Mesenchymal stem cell (in vitro differentiated cells and primary cell): ENCODE data around the gene ATP11C.

Experiments
- DNase-seq: peaks from one replicate; pipeline ENCODE4 v3.0.0-alpha.2; 2013
- H2AFZ ChIP-seq: one replicate; pipeline ENCODE4 v1.6.1; 2013; ENCODE audit warnings: low read depth, mild to moderate bottlenecking, control low read depth, inconsistent platforms, low read length, moderate library complexity
- H2AK5ac ChIP-seq: 2 replicates; pipeline ENCODE4 v1.6.1; 2013; ENCODE audit warnings: low read length, moderate library complexity, mild to moderate bottlenecking, inconsistent platforms; ENCODE audit not compliant: severe bottlenecking
- H2BK120ac ChIP-seq: one replicate; pipeline ENCODE4 v1.6.1; 2013; ENCODE audit warnings: low read depth, mild to moderate bottlenecking, inconsistent platforms, low read length, moderate library complexity
- H2BK12ac ChIP-seq, 2 experiments: one replicate each; pipeline ENCODE4 v1.6.1; 2013; ENCODE audit warnings: inconsistent platforms in 2 of 2, low read length in 2 of 2, mild to moderate bottlenecking in 2 of 2, moderate library complexity in 2 of 2, control low read depth in 1 of 2
- H2BK15ac ChIP-seq: one replicate; pipeline ENCODE4 v1.6.1; 2013; ENCODE audit warnings: mild to moderate bottlenecking, low read depth, inconsistent platforms; ENCODE audit not compliant: poor library complexity, severe bottlenecking
- H2BK5ac ChIP-seq: 2 replicates; pipeline ENCODE4 v1.6.1; 2013; ENCODE audit warnings: low read depth, mild to moderate bottlenecking, low read length, control low read depth, inconsistent platforms; ENCODE audit not compliant: poor library complexity, severe bottlenecking
- H3K14ac ChIP-seq, 2 experiments: one replicate each; pipeline ENCODE4 v1.6.1; 2013; ENCODE audit warnings: inconsistent platforms in 2 of 2, low read length in 2 of 2, control low read depth in 1 of 2, mild to moderate bottlenecking in 1 of 2, moderate library complexity in 1 of 2
- H3K18ac ChIP-seq, 2 experiments: one replicate each; pipeline ENCODE4 v1.6.1; 2013; ENCODE audit warnings: inconsistent platforms in 2 of 2, low read length in 2 of 2, control low read depth in 1 of 2, low read depth in 1 of 2, mild to moderate bottlenecking in 1 of 2
- H3K23ac ChIP-seq, 2 experiments: one replicate each; pipeline ENCODE4 v1.6.1; 2013; ENCODE audit warnings: inconsistent platforms in 2 of 2, low read length in 2 of 2, mild to moderate bottlenecking in 2 of 2, moderate library complexity in 2 of 2, control low read depth in 1 of 2
- H3K27ac ChIP-seq: 2 replicates; pipeline ENCODE4 v1.5.1; 2013; ENCODE audit warnings: mild to moderate bottlenecking, moderate library complexity, low read length, control low read depth, inconsistent platforms; ENCODE audit not compliant: poor library complexity, severe bottlenecking
- H3K27me3 ChIP-seq, 2 experiments: 2 replicates each; pipeline versions ENCODE4 v1.6.1 to v1.7.0; 2013; ENCODE audit warnings: low read length in 2 of 2, mild to moderate bottlenecking in 2 of 2, moderate library complexity in 2 of 2, control low read depth in 1 of 2, inconsistent platforms in 1 of 2; ENCODE audit not compliant: control insufficient read depth in 1 of 2, insufficient read depth in 1 of 2
- H3K36me3 ChIP-seq, 2 experiments: 2 replicates each; pipeline versions ENCODE4 v1.6.1 to v1.7.0; 2013; ENCODE audit warnings: low read length in 2 of 2, control low read depth in 1 of 2, inconsistent platforms in 1 of 2, low read depth in 1 of 2, mild to moderate bottlenecking in 1 of 2; ENCODE audit not compliant: insufficient read depth in 2 of 2, control insufficient read depth in 1 of 2
- H3K4ac ChIP-seq, 2 experiments: one replicate each; pipeline ENCODE4 v1.6.1; 2013; ENCODE audit warnings: inconsistent platforms in 2 of 2, low read length in 2 of 2, mild to moderate bottlenecking in 2 of 2, moderate library complexity in 2 of 2, control low read depth in 1 of 2, low read depth in 1 of 2
- H3K4me1 ChIP-seq: 2 replicates; pipeline ENCODE4 v1.6.1; 2013; ENCODE audit warnings: low read depth, low read length, control low read depth; ENCODE audit not compliant: control insufficient read depth, insufficient read depth
- H3K4me2 ChIP-seq: 2 replicates; pipeline ENCODE4 v1.6.1; 2013; ENCODE audit warnings: low read length, mild to moderate bottlenecking, inconsistent platforms; ENCODE audit not compliant: poor library complexity, severe bottlenecking
- H3K4me3 ChIP-seq, 2 experiments: 2 replicates each; pipeline versions ENCODE4 v1.5.1 to v1.7.0; 2013; ENCODE audit warnings: low read length in 2 of 2, mild to moderate bottlenecking in 2 of 2, control low read depth in 1 of 2, low read depth in 1 of 2; ENCODE audit not compliant: insufficient read depth in 1 of 2
- H3K79me1 ChIP-seq: replicated peaks from 2 replicates; pipeline ENCODE4 v1.6.1; 2013; ENCODE audit warnings: mild to moderate bottlenecking, control low read depth, low read length, inconsistent platforms; ENCODE audit not compliant: poor library complexity, severe bottlenecking
- H3K9ac ChIP-seq: 2 replicates; pipeline ENCODE4 v1.7.0; 2013; ENCODE audit warnings: mild to moderate bottlenecking, low read length, moderate library complexity
- H3K9me3 ChIP-seq: 2 replicates; pipeline ENCODE4 v1.7.0; 2013; ENCODE audit warnings: mild to moderate bottlenecking, low read length; ENCODE audit not compliant: control insufficient read depth
- H4K8ac ChIP-seq: one replicate; pipeline ENCODE4 v1.6.1; 2013; ENCODE audit warnings: inconsistent platforms, mild to moderate bottlenecking, low read length, moderate library complexity
- H4K91ac ChIP-seq: one replicate; pipeline ENCODE4 v1.6.1; 2013; ENCODE audit warnings: mild to moderate bottlenecking, low read length, inconsistent platforms
- WGBS: methylation state at CpG from one replicate; pipeline ENCODE4 v1.1.7; 2013; ENCODE audit warnings: mixed read lengths; 5-methylcytosine and 5-hydroxymethylcytosine counted together

ATP11C gene

GRCh38 chrX:139834879-139835278 lies 98.0 kb downstream of the ATP11C start:
- H3K27ac ChIP-seq, result no peak overlapping the region
- H3K14ac ChIP-seq, result no peak overlapping the region
- H3K4me1 ChIP-seq, result no peaks in the 10 kb centered on the region
- no peak overlapping the region for H4K8ac ChIP-seq
- H2BK5ac ChIP-seq, result no peak overlapping the region
- H2AFZ ChIP-seq, result no peak overlapping the region
- no peaks in the 10 kb centered on the region for H3K27me3 ChIP-seq
- no peak overlapping the region for H3K9ac ChIP-seq
- H3K18ac ChIP-seq, result no peak overlapping the region
- no peak for DNase-seq
- H2BK12ac ChIP-seq, result no peak overlapping the region
- no peak overlapping the region for H3K23ac ChIP-seq
- no peaks in the 10 kb centered on the region for H3K36me3 ChIP-seq
- H3K4me2 ChIP-seq, result no peak overlapping the region
- H3K4ac ChIP-seq, result no peak overlapping the region
- peaks cover 4% of the 10 kb centered on the region for H3K9me3 ChIP-seq
- H4K91ac ChIP-seq, result no peak overlapping the region
- H3K4me3 ChIP-seq, result no peak overlapping the region
- H3K79me1 ChIP-seq, result peaks cover 6% of the 10 kb centered on the region
- H2BK15ac ChIP-seq, result no peak overlapping the region
- H2AK5ac ChIP-seq, result no peak overlapping the region
- no peak overlapping the region for H2BK120ac ChIP-seq

- no peak overlapping the region for H3K4me2 ChIP-seq
- no peak overlapping the region for H4K91ac ChIP-seq
- H3K27me3 ChIP-seq, result no peaks in the 10 kb centered on the region
- H2BK12ac ChIP-seq, result no peak overlapping the region
- no peak overlapping the region for H3K14ac ChIP-seq
- no peak overlapping the region for H3K9ac ChIP-seq
- no peak overlapping the region for H3K27ac ChIP-seq
- H2BK120ac ChIP-seq, result no peak overlapping the region
- no peak overlapping the region for H3K18ac ChIP-seq
- no peak overlapping the region for H3K23ac ChIP-seq
- WGBS, result no CpG with 5 or more reads among the region's 3 CpGs
- H4K8ac ChIP-seq, result no peak overlapping the region
- no peaks in the 10 kb centered on the region for H3K36me3 ChIP-seq
- no peak overlapping the region for H2AFZ ChIP-seq
- H3K4me3 ChIP-seq, result no peak overlapping the region
- no peak overlapping the region for H3K4ac ChIP-seq
- no peak overlapping the region for H2BK15ac ChIP-seq
- H2BK5ac ChIP-seq, result no peak overlapping the region
- no peaks in the 10 kb centered on the region for H3K9me3 ChIP-seq
- H3K4me1 ChIP-seq, result no peaks in the 10 kb centered on the region
- DNase-seq, result no peak
- H3K79me1 ChIP-seq, result peaks cover 6% of the 10 kb centered on the region
- no peak overlapping the region for H2AK5ac ChIP-seq
Measured at GRCh38 chrX:139832718-139833309, 100.0 kb downstream of the ATP11C start.

- H3K79me1 ChIP-seq, result peaks cover 6% of the 10 kb centered on the region
- no peaks in the 10 kb centered on the region for H3K4me1 ChIP-seq
- no peak overlapping the region for H2BK12ac ChIP-seq
- H3K4me2 ChIP-seq, result no peak overlapping the region
- peak overlapping the region; percentile 68 for H3K27ac ChIP-seq
- no peaks in the 10 kb centered on the region for H3K36me3 ChIP-seq
- H3K23ac ChIP-seq, result no peak overlapping the region
- H3K14ac ChIP-seq, result no peak overlapping the region
- H2BK120ac ChIP-seq, result no peak overlapping the region
- peak; percentile 72 for DNase-seq
- H2BK5ac ChIP-seq, result no peak overlapping the region
- no peak overlapping the region for H4K91ac ChIP-seq
- H3K9me3 ChIP-seq, result no peaks in the 10 kb centered on the region
- H3K18ac ChIP-seq, result no peak overlapping the region
- no peak overlapping the region for H2BK15ac ChIP-seq
- H3K4me3 ChIP-seq, result peak overlapping the region in 1 of 2 experiments; percentile 31
- H2AK5ac ChIP-seq, result no peak overlapping the region
- no peaks in the 10 kb centered on the region for H3K27me3 ChIP-seq
- no peak overlapping the region for H3K4ac ChIP-seq
- H3K9ac ChIP-seq, result peak overlapping the region; percentile 31
- no peak overlapping the region for H4K8ac ChIP-seq
- WGBS, result 64% methylated on average over 1 of the region's 3 CpGs
- no peak overlapping the region for H2AFZ ChIP-seq
Measured at GRCh38 chrX:139831675-139832456, 101.0 kb downstream of the ATP11C start.

GRCh38 chrX:139831017-139831416 lies 101.8 kb downstream of the ATP11C start:
- Histone ChIP-seq H4K91ac (no peak overlapping the region), H3K36me3 (no peaks in the 10 kb centered on the region), H3K4me1 (peaks cover under 1% of the 10 kb centered on the region), H3K14ac (no peak overlapping the region), H3K23ac (no peak overlapping the region), H3K4me3 (peak overlapping the region in 1 of 2 experiments; percentile 31), H2BK5ac (no peak overlapping the region), H2BK15ac (no peak overlapping the region), H3K27ac (peak overlapping the region; percentile 68), H3K4me2 (no peak overlapping the region), H2BK120ac (no peak overlapping the region), H3K9me3 (no peaks in the 10 kb centered on the region), H3K4ac (no peak overlapping the region), H2AK5ac (no peak overlapping the region), H3K18ac (no peak overlapping the region), H3K9ac (peak overlapping the region; percentile 31), H2AFZ (no peak overlapping the region), H2BK12ac (no peak overlapping the region), H4K8ac (no peak overlapping the region), H3K27me3 (no peaks in the 10 kb centered on the region), H3K79me1 (peaks cover 6% of the 10 kb centered on the region)
- DNase-seq, result no peak
